ENCODE results near the gene CACNA2D3.

Gene CACNA2D3

DNA sequence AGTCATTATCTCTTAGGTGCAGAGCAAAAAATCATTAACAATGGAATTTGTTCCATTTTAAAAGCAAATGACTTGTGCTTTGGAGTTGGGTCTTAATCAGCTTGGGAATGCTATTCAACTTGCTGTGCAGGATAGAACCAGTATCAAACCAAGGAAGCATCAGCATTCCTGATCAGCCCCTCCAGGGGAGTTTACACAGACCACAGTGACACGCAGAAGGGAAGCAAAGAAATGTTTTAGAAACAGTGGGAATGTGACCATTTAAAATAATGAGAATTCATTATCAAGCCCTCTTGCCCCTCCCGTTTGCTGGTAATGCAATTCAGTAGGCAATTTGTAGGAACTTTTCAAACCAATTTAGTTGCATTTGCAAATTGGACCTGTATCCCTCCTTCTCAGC, 650.4 kb downstream of the CACNA2D3 start:
- ATAC-seq, result no peak

DNA sequence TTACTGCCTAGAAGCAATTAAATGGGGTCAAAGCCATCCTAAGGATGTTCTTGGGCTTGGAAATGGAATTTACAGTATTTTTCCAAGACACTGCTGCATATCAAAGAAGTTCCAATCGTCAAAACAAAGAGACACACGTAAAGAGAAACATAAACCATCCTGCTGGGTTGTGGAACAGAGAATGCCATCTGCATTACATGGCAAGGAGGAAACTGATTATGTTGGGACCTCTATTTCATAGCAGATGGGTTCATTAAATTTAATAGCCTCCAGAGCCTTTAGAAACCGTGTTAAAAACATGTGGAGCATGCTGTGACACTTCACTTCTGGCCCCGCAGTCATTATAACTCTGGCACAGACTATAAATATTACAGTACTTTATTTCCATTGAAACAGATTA, 650.9 kb downstream of the CACNA2D3 start:
- ATAC-seq, result no peak

GRCh38 chr3:54776601-54777000, 654.2 kb downstream of the CACNA2D3 start:
- no peak for ATAC-seq

DNA sequence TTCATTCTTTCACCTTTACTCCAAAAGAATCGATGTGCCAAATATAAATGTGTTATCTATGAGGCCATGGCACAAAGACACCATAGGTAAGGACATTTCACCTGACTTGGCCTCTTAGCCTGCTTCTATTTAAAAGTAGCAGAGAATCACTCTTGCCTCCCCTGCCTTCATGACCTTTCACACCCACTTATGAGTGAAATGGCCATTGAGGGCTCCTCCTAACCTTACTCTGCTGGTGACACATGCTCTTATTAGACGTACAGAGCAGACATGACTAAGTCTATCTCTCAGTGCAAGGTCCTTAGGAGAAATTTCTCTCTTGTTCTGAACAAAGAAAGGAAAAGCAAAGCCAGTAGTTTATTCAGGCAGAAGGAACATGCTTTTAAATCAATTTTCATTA, 654.8 kb downstream of the CACNA2D3 start:
- no peak for ATAC-seq

GRCh38 chr3:54780336-54780735, 658.0 kb downstream of the CACNA2D3 start:
- no peak for ATAC-seq

- no peak for ATAC-seq
These were observed 659.4 kb downstream of the CACNA2D3 start for GRCh38 chr3:54781728-54782127.

DNA sequence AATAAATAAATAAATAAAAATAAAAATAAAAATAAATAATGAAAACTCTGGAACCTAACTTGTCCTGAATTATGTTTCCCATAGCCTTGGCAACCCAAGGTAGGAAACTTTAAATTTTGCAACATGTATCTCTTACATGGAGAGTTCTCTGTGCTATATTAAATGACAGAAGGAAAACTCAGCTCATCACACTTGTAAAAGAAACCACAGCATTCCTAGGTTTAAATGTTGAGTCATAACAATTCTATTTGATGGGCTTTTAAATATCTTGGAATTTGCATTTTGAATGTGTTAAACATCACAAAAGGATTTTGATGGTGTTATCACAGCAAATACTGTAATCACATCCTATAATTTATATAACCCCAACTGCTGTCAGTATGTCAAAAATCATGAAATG, 661.3 kb downstream of the CACNA2D3 start:
- no peak for ATAC-seq

- no peak for ATAC-seq
These were observed 661.7 kb downstream of the CACNA2D3 start for GRCh38 chr3:54784021-54784420.

- ATAC-seq, result no peak
These were observed 663.6 kb downstream of the CACNA2D3 start for GRCh38 chr3:54785976-54786375.

- ATAC-seq, result no peak
These were observed 667.7 kb downstream of the CACNA2D3 start for GRCh38 chr3:54790051-54790450.

DNA sequence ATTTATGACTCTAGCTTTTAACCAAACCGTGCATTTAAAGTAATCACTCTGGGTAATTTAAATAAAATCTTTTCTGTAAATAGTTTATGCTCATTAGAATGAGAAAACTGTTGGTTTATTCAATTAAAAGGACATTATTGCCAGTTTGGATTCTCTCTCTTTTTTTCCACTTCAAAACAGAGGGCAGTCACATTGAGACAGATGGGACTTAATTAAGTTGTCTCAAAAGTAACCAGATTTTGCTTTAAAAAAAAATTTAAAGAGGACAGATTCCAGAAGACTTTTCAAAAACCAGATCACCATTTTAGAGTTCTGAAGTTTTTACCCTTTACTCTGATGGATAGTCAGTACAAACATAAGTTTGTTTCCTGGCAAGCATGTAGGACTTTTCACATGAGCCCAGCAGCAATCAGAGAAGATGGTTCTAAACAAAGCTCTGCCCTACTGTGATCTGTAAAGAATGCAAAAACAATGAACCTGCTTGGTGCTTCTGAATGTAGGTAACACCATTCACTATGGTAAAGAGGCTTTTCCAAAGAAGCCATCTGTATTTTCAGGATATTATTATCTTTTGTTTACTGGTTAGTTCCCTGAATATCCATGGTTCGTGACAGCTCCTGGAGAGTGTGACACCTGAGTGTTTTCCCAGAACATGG, 669.3 kb downstream of the CACNA2D3 start:
- ATAC-seq, result no peak

- no peak for ATAC-seq
These were observed 670.2 kb downstream of the CACNA2D3 start for GRCh38 chr3:54792584-54792983.

DNA sequence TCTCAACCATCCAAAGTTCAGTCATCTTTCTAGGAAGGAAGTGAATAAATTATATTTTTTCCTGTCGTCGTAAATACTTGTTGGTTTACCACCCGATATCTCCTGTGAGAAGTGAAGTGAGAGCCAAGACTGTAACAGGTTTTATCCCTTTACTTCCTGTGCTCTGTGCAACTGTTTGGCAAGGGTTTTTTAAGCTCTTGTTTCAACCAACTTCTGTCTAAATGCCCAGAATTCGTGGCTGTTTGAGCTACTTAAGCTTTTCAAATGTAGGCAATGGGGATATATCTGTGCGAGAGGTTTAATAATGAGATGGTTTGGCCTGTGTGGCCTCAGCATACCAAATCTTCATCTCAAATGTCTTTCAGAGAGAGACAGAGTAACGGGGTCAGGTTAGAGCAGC, 670.8 kb downstream of the CACNA2D3 start:
- no peak for ATAC-seq

- ATAC-seq, result no peak
These were observed 674.8 kb downstream of the CACNA2D3 start for GRCh38 chr3:54797111-54797510.

DNA sequence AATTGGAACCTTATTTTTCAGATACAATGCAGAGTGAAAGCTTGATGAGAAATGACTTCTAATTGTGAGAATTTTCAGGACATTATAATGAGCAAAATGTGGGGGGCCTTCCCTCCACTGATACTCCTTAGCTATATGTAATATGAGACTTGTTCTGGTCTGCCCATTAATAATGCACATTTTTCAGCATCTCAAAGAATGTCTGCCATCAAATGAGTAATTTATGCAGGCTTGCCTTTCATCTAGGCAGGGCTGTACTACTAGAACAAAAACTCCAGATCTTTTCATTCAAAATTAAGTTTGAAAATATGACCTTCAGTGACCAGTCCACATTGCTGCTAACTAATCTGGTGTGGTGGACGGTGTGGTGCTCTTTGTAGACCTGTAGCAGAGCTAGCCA, 678.1 kb downstream of the CACNA2D3 start:
- no peak for ATAC-seq

DNA sequence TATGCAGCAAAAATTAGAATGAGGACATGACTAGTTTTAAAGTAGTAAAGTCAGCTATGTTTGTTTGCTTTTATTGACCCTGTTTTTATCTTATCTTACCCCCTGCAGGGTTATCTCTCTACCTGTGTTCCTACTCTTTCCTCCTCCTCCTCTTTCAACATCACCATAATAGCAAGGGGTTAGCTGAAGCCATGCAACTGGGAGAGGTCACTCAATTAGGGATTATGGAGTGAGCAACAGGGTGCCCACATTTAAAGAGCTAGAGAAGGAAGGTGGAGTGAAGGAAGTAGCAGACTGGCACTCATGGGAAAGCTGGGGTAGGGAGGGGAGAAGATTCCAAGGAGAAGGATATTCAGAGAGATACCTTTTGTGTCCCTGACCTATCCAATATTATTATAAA, 679.6 kb downstream of the CACNA2D3 start:
- no peak for ATAC-seq

DNA sequence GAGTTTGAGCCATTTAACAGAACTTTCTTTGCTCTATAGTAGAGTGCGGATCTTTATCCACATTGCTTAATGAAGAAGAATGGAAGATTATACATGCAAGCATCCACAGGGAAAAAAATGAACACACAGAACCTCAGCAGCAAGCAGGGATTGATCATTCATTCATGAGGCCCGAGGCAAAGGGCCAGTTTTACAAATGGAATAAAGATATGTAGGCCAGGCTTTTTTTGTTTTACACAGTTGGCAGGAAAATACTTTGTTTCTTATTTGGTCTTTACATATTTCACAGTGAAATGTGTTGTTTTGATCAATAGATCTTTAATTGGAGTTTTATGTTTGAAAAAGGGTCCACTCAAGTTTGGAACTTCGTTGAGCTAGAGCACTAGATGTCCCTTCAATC, 688.0 kb downstream of the CACNA2D3 start:
- ATAC-seq, result no peak

GRCh38 chr3:54814224-54814623, 691.9 kb downstream of the CACNA2D3 start:
- no peak for ATAC-seq

- no peak for ATAC-seq
These were observed 695.3 kb downstream of the CACNA2D3 start for GRCh38 chr3:54817628-54818027.

DNA sequence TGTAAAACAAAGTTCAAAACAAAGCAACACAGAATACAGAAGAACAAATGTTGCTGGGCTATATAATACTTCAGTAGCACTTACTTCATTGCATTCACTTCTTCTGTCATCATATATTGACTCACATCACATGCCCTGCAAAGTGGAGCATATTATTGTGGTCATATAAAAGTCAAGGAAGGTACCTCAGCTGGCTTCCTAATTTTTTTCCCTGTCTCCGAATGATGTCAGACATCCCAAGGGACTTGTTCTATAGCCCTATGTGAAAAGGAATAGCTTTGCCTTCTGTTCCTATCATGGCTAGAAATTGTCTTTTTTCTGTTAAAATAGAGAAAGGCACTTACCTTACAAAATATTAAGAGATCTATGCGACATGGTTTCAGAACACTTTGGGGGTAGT, 696.1 kb downstream of the CACNA2D3 start:
- no peak for ATAC-seq

GRCh38 chr3:54818942-54819341, 696.6 kb downstream of the CACNA2D3 start:
- ATAC-seq, result no peak

GRCh38 chr3:54819946-54820345, 697.6 kb downstream of the CACNA2D3 start:
- ATAC-seq, result no peak

DNA sequence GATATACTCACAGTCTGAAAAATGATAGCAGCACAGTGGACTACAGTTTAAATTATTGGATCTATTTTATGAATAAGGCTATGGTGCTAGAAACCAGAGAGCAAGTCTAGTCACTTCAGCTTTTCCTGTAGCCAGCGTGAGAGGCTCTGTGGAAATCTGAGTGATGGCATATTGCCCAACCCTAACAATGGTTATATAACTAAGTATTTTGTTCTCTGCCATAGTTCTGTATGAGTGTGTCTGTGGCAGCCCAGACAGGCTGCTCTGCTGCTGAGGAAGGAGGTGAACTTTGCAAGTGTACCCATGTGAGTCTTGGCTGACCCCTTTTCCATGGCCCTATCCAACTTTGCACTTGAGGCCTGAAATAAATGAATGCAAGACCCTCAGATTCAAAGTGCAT, 699.9 kb downstream of the CACNA2D3 start:
- ATAC-seq, result no peak

DNA sequence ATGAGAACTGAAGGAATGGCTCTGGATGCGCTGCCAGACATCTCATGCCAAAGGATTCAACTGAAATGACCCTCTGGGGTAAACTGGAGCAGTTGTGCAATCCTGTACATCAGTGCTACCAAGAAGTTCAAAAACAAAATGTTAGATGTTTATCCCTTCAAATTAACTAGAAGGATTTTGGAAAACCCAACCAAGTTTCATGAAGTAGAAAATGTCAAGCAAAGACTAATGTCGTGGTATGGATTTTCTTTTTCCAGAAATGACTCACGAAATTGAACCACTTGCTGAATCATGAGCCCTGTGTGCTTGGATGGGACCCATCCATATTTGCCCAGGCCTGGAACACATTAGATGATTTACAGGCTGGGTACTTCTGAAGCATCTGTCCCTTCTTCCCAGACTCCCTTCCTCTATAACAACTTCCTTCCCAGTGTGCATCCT, 703.9 kb downstream of the CACNA2D3 start:
- ATAC-seq, result no peak

GRCh38 chr3:54827056-54827687, 704.8 kb downstream of the CACNA2D3 start:
- ATAC-seq, result no peak
